ENCODE results near the gene ENOX1.

The ENOX1 gene

DNA sequence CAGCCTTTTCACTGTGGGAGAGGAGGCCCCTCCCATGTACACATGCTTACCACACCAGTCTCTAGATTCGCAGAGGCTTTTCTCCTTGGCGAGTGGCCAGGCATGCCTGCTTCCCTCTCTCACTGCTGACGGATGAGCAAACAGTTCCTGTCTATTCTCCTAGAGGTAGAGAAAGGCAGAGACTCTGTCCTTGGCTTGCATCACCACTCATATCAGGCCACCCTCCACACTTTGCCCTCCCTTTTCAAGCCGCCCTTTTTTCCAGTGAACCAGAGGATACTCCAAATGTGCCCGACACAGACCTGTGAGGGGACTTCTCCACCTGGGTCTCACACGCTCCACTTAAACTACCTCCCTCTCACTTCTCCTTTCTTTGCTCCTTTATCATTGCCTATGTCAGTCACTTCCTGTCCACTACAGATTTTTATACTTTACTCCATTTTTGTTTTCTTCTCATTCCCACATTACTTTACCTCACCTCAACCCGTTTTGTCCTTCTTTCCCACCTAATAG is 478.8 kb downstream of the ENOX1 start:
- DNase-seq (ENCODE audit: low spot score), result no peak

DNA sequence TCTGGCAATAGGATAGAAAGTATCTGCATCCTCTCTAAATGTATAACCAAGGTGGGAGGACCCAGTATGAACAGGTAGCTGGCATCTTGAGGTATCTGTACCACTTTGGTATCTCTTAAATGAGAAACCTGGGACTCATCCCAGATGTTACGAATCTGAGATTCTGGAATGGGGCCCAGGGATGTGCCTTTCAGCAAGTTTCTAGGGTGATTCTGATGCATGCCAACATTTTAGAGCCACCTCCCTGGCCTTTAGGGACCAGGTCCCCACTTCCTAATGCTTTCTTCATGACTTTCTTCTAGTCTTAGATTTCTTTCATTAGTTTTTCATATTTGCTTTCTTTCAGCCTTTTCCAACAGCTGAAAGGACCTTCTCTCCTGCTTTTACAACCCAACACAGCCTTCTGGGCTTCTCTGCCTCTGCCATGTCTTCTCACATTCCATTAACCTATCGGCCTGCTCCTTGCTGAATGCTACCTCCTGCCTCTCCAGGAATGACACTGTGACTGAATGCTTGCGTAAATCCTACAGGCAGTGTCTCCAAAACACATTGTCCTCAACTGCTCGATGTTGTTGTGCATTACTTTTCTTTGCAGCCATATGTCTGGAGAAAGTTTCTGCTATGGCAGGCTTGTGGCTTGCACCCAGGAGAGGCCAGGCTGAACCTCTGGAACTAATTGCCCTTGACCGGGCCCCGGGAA is 479.4 kb downstream of the ENOX1 start:
- no peak for DNase-seq (ENCODE audit: low spot score)

DNA sequence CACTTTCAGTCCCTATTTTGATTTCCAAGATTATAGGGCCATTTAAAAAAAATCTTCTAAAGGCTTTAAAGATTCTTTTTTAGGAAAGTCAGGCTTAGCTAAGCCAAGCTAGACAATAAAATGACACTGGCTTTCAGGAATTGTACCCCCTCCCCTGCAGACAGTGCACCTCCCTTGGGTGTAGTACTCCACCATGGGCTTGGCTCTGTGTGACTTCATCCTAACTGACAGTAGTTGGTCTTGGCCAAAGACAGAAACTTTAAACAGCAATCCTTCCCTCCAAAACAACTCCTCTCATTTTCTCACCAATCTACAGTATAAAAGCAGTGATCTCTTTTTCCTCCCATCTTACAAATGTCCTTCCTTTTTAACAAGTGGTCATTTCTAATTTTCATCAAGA is 480.4 kb downstream of the ENOX1 start:
- DNase-seq (ENCODE audit: low spot score), result no peak

DNA sequence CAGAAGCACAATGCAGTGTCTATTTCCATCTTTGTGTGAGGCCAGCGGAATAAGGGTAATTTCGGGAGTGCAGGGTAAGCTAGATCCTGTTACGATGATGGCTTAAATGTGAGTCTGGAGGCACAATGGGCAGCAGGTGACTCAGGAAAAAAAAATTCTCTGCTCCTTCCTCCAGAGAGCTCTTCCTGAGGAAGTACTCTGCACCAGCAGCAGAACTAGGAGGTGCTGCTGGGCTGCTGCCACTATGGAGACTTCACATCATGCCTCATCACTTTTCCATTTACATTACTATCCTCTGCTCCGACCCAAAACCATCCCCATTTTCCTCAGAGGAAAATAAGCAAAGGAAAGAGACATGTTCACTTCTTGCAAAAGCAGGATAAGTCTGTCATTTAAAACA is 481.4 kb downstream of the ENOX1 start:
- no peak for DNase-seq (ENCODE audit: low spot score)

DNA sequence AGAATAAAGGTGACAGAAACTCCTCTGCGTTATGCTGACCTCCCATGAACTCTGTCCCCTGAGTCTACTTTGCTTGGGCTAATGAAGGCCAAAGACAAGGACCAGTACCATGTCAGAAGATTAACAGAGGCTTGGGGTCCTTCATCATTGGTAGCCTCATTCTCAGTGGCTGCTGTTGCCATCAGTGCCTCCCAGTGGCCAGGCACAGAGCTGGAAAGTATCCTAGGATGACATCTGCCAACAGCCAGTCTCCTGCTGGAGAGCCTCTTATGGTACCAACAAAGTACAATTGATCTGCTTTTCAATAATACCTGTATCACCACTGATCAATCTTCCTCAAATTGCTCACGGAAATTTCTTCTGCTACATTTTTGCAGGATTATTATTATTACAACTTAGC is 481.8 kb downstream of the ENOX1 start:
- no peak for DNase-seq (ENCODE audit: low spot score)

DNA sequence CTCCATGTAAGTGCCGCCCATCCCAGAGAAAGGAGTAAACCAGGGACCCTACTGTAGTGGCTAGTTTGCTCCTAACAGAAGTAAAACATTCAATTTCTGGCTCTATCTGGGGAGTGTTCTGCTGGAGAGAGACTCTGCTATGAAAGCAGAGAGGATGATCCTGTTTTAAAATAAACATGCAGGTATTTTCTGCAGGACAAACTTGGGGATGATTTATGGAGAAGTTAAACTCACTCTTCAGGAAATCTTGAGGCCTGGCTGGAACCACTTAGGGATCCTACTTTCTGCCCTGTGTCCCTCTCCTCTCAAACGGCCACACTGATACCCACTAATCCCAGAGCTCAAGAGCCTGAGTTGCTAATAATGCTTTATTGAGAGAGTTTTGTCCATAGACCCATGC is 482.3 kb downstream of the ENOX1 start:
- no peak for DNase-seq (ENCODE audit: low spot score)

DNA sequence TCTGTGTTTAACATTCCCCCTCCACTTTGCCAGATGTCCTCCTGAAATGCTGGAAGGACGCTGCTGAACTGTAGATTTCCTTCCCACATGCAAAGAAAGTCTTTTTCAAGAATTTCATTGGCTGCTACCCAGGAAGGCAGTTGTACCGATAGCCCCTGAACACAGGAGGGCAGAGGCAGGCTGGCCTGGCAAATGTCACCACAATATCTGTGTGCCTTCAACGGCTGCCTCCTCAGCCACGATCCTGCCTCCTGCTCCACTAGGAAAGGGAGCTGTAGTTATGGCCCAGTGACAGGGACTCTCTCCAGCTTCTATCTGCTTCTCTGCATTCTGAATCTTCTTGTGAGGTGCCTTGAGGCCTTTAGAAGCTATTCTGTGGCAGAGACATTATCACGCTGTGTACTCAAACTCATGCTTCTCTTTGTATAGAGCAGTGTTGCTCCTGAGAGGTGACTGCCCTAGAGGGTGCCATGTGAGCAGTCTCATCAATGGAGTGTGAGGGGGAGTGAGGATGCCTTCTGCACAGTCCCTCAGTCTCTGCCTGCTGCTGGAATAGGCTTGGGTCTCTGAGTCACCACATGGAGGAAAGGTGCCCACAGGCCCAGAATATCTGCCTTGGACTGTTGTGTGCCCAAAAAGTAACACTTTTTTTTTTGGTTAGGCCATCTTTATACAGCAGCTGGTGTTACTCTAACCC is 483.6 kb downstream of the ENOX1 start:
- peak; percentile 40 for DNase-seq (ENCODE audit: low spot score)

DNA sequence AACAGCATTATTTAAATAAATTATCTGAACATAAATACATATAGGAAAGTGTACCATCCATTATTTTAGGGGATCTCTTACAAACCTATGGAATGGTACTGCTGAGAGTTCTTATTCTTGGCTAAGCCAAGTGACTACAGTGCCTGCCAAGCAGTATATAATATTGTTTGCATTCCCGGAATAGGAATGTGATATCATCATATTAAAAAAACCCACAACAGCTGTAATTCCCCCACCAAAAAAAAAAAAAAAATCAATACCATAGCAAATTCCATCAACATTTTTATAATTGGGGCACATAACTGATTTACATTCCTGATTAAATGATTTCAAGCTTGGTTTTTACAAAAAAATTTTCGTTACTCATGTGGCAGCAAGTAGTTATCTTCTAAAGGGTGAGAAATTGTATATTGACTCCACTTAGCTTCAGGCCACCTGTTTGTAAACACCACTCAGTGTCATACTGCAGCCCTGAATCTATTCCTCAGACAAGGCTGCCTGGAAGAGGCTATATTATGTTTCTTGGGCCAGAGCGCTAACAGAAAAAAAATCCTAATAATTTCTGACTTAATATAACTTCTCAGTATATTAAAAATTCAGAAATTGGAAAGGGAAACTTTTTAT is 485.3 kb downstream of the ENOX1 start:
- no peak for DNase-seq (ENCODE audit: low spot score)

DNA sequence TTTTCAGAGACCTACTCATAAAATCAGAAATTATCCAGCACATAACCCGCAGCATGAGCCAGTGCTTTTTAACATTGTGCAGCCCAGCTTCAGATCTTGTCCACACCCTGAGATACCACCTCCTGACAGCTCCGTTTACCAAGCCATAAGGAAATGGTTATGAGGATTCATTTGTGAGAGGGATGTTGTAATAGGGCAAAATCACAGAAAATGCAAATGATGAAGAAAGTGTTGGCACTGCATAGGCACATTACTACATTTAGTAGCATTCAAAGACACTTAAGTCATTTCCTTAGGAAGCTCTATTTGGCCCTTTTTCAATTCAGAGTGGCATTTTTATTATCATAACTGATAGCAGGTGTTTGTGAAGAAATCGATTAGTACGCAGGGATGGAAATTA is 485.9 kb downstream of the ENOX1 start:
- DNase-seq (ENCODE audit: low spot score), result no peak

DNA sequence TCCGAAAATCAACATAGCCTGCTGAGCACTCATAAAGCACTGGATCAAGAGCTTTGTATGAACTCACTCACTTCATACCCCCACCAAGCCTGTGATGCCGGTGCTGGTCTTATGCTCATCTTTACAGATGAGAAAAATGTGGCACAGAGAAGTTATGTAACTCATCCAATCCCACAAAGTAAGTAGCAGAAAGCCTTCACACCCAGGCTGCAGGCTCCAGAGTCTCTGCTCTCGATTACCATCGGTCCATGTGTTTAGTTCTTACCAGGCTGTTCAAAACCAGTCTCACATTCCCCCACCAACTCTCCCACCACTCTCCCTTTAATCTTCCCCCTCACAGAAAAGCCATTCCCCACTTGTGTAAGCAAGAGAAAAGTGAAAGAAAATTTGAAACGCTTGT is 487.4 kb downstream of the ENOX1 start:
- no peak for DNase-seq (ENCODE audit: low spot score)

DNA sequence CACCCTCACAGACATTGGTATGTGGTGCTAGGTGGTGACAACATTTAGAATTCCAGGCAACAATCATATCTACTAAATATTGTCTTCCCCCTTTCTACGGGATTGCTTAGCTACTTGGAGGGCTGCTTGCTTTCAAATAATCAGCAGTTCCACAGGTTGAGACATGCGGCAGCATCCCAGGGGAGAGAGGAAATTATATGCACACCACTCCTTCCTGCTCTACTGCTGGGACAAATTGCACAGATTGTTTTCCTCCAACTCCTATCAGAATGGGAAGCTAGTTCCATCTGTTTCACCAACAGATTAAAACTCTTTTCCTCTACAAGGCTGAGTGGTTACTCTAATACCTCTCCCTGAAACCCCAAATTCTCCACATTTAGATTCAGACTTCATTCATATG is 488.0 kb downstream of the ENOX1 start:
- no peak for DNase-seq (ENCODE audit: low spot score)

DNA sequence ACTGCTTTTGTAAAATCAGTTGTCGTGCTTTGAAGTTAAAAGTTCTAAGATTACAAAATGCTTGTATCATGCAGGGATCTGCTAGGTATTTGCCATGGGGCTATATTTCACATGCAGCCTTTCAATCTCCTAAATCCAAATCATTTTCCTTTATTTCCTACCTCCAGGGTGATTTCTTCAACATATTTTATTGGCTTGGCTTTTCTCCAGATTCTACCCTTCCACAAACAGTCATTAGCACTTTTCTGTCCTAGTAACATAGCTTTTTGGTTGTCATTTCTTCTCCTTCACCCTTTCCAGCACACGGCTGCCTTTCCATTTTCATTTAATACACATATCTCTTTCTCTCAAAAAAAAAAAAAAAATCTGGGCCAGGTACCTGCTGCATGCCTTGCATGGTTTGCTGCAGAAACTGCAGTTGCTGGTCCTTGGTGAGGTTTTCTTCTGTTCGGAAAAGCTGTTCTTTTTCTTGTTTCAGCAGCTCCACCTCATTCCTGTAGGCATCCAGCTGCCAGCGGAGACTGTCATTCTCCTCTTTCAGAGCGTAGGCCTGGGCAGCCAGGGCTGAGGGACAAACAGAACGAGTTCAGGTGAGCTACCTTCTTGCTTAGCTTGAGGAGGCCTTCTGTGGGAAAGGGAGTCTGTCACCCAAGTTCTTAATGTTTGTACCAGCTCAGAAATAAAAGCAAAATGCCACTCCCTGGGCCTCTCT is 488.6 kb downstream of the ENOX1 start:
- no peak for DNase-seq (ENCODE audit: low spot score)

DNA sequence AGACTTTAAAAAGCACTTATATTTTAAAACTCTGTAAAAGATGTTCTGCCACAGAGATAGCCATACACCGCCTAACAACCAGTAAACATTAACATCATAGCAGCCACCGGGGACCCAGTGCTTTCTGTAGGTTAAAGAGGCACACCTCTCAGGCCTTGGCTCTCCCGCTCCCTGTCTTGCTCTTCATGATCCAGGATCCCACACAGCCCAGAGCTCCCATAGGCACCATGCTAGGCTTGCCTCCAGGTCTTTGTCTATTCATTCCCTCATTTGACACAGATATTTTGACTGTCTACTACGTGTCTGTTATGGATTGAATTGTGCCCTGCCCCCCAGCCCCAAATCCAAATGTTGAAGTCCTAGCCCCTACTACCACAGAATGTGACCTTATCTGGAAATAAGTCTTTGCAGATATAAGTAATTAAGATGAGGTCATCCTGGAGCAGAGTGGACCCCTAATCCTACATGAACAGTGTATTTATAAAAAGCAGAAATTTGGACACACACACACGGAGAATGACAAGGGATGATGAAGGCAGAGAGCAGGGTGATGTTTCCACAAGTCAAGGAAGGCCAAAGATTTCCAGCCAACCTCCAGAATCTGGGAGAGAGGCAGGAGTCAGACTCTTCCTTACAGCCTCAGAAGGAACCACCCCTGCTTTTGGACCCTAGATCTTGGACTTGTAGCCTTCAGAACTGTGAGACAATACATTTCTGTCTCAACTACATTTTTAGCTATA is 490.8 kb downstream of the ENOX1 start:
- no peak for DNase-seq (ENCODE audit: low spot score)

DNA sequence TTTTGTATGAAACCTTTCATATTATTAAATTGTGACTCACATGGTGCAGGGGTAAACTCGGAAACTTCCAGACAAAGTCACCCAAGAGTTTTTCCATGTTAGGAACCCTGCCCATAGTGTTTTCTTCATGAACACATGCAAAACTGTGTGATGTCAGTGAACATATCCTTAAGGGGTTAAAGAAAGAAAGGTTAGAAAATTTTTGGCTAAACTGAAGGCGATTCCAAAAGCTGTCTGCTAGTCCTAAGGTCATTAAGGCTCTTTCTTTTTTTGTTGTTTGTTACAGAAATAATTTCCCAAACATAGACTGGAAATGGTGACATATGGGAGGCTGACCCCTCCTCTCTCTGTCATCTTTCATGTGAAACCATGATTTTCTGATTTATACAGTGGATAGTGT is 491.5 kb downstream of the ENOX1 start:
- DNase-seq (ENCODE audit: low spot score), result no peak

DNA sequence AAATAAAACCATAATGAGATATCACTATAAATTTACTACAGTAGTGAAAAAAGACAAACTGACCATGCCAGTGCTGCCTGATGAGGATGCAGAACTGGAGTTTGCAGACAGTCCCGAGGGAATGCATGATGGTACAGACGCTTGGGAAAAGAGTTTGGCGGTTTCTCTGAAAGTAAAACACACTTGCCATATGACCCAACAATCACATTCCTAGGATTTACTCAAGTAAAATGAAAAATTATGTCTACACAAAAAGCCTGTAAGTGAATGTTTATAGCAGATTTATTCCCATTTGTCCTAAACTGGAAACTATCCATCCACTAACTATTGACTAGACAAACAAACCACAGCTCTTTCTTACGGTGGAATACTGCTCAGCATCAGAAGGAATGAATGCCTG is 492.4 kb downstream of the ENOX1 start:
- no peak for DNase-seq (ENCODE audit: low spot score)

DNA sequence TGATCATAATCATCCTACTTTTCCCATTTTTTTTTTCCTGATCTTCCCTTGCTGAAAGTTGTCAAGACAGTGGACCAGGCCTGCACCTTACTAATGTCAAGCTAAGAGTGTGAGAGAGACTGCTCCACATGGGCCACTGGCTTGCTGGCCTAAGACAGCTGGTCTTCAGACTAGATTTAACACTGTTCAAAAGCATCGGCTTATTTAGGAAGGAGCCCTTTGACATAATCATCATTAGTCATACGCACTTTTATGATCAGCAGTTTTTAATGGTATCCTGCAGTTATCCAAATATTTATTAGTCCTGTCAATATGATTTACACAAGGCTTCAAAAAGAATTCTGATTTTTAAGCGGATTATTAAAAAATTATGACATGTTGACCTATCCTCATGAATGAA is 492.8 kb downstream of the ENOX1 start:
- no peak for DNase-seq (ENCODE audit: low spot score)

DNA sequence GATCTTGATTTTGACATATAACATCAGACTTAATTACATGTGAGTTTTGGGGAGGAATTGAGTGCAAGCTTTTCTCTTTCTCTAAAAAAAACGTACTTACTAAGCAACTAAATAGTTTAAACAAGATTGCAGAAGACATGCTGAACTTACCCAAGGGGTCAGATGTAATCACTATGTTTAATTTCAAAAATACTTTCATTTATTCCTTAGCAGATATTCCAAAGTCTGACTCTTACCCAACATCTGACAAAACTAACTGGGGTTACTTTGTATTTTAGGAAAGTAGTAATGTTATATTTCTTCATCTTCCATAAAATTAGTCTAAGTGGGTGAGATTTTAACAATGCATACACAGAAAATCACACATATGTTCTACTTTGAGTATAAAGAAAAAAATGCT is 493.2 kb downstream of the ENOX1 start:
- DNase-seq (ENCODE audit: low spot score), result no peak

DNA sequence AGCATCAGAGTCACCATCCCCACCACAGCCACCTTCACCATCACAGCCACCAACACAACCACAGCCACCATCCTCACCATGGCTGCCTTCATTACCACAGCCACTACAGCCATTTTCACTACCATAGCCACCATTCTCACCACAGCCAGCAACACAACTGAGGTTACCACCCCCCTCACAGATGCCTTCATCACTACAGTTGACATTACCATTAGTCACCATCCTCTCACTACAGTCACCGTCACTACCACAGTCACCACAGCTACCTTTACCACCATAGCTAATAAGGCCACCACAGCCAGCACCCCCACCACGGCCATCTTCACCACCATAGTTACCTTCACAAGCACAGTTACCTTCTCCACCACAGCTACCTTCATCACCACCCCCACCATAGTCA is 493.8 kb downstream of the ENOX1 start:
- DNase-seq (ENCODE audit: low spot score), result no peak

DNA sequence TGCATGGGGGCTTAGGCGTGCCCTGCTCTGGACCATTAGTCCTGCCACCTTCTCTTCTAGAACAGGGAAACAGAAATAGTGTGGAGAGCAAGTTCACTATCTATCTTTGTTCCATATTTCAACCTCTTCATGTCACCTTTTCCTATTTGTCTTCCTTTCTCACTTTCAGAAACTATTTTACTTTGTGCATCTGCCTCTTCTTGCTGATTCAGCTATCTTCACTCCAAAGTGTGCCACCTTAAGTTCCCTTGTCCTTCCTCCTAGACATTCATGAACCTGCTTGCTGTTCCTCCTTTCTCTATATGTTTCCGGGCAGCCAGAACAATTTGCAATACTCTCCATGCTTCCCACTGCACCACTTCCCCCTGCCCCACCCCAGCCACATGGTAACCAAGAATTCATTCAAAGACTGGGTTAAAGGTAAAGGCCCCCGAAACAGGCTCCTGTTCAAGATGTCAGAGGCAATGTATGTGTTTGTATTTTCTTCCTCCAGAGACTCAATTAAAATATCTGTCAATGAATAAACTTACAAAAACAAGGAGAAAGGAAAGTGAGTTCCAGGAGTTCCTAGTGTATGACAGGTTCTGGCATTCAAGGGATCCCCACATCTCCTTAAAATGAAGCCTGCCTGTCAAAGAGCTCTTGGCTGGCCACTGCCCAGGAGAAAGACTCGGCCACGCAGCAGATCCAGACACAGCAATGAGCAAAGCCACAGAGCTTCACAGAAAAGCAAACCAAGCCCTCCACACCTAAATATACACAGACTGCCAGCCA is 495.3 kb downstream of the ENOX1 start:
- DNase-seq (ENCODE audit: low spot score), result no peak

DNA sequence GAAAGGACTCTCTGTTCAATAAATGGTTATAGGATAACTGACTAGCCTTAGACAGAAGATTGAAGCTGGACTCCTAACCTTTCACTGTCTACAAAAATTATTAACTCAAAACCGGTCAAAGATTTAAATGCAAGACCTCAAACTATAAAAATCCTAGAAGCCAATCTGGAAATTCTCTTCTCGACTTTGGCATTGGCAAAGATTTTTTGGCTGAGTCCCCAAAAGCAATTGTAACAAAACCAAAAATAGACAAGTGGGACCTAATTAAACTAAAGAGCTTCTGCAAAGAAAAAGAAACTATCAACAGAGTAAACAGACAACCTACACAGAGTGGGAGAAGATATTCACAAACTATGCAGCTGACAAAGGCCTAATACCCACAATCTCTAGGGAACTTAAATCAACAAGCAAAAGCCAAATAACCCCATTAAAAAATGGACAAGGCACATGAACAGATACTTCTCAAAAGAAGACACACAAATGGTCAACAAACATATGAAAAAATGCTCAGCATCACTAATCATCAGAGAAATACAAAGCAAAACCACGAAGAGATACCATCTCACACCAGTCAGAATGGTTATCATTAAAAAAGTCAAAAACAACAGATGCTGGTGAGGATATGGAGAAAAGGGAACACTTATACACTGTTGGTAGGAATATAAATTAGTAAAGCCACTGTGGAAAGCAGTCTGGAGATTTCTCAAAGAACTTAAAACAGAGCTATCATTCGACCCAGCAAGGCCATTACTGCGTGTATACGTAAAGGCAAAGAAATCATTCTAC is 497.1 kb downstream of the ENOX1 start:
- no peak for DNase-seq (ENCODE audit: low spot score)
